ENCODE results near the gene TAF11L12. TPM values are rescaled to one million over a fixed set of nuclear protein-coding genes. Genes with fewer than 3 reads are reported as not detected.
"Not testable (repeated sequence)": the region's sequence is repeated elsewhere in the genome, so short reads cannot be mapped to it uniquely, and the experiment has no call there.

TAF11L12 gene
- not detected for total RNA-seq

- ATAC-seq (ENCODE audit: low FRiP score); DNase-seq (ENCODE audit: low spot score): not testable (repeated sequence)
Measured at GRCh38 chr5:17610092-17610491, at the start of gene TAF11L12. TAF11L12 (plus strand) TSS chr5:17610392.

GRCh38 chr5:17585658-17586057 is 24.5 kb upstream of the TAF11L12 start, which contains the start of gene TAF11L7:
TAF11L7 (minus strand) TSS chr5:17585758.
- not testable (repeated sequence) for DNase-seq (ENCODE audit: low spot score); ATAC-seq (ENCODE audit: low FRiP score)

GRCh38 chr5:17590860-17591259 is 19.3 kb upstream of the TAF11L12 start, which contains the start of gene TAF11L8:
TAF11L8 (minus strand) TSS chr5:17590960.
- not testable (repeated sequence) for DNase-seq (ENCODE audit: low spot score); ATAC-seq (ENCODE audit: low FRiP score)

- not testable (repeated sequence) for ATAC-seq (ENCODE audit: low FRiP score); DNase-seq (ENCODE audit: low spot score)
Measured at GRCh38 chr5:17594255-17594654, 15.9 kb upstream of the TAF11L12 start, which contains the start of gene TAF11L9. TAF11L9 (minus strand) TSS chr5:17594394.

GRCh38 chr5:17597728-17598127 is 12.5 kb upstream of the TAF11L12 start, which contains the start of gene TAF11L10:
TAF11L10 (minus strand) TSS chr5:17597828.
- not testable (repeated sequence) for DNase-seq (ENCODE audit: low spot score); ATAC-seq (ENCODE audit: low FRiP score)

- not testable (repeated sequence) for DNase-seq (ENCODE audit: low spot score); ATAC-seq (ENCODE audit: low FRiP score)
Measured at GRCh38 chr5:17603880-17604279, 6.3 kb upstream of the TAF11L12 start, which contains the start of gene TAF11L11. TAF11L11 (plus strand) TSS chr5:17604183.

GRCh38 chr5:17604951-17605350 is 5.2 kb upstream of the TAF11L12 start:
- DNase-seq (ENCODE audit: low spot score) (no peak), ATAC-seq (ENCODE audit: low FRiP score) (no peak)

GRCh38 chr5:17607461-17607860 is 2.7 kb upstream of the TAF11L12 start:
- not testable (repeated sequence) for DNase-seq (ENCODE audit: low spot score); ATAC-seq (ENCODE audit: low FRiP score)

More at GRCh38 chr5:17604951-17605350, 5.2 kb upstream of the TAF11L12 start:
- no peak for TF ChIP-seq CTCF (IDR thresholded peaks at IDR 0.05)

GRCh38 chr5:17614872-17615605 is 4.8 kb downstream of the TAF11L12 start:
- ATAC-seq (ENCODE audit: low FRiP score) (no peak), DNase-seq (ENCODE audit: low spot score) (no peak)
- TF ChIP-seq CTCF (IDR thresholded peaks at IDR 0.05): no peak

GRCh38 chr5:17619354-17619753 is 9.2 kb downstream of the TAF11L12 start:
- TF ChIP-seq CTCF (IDR thresholded peaks at IDR 0.05): no peak
- ATAC-seq (ENCODE audit: low FRiP score): no peak

GRCh38 chr5:17620627-17621026 is 10.4 kb downstream of the TAF11L12 start:
- DNase-seq (ENCODE audit: low spot score) (no peak), ATAC-seq (ENCODE audit: low FRiP score) (no peak)
- TF ChIP-seq CTCF (IDR thresholded peaks at IDR 0.05): no peak

More at GRCh38 chr5:17619354-17619753, 9.2 kb downstream of the TAF11L12 start:
- no peak for DNase-seq (ENCODE audit: low spot score)
